HepG2 (cell line): ENCODE data around the gene OPRL1. TPM values are rescaled to one million over a fixed set of nuclear protein-coding genes. Genes with fewer than 3 reads are reported as not detected.

Source experiments
- MTA1 ChIP-seq: sonication (generic); formaldehyde crosslinking; IDR thresholded peaks from 2 replicates; pipeline ENCODE4 v1.4.0; 2020; ENCODE audit warnings: missing genetic modification reagents, mild to moderate bottlenecking, borderline replicate concordance
- NFIC ChIP-seq: IDR thresholded peaks from 2 replicates; pipeline ENCODE4 v1.6.1; 2012; ENCODE audit warnings: mild to moderate bottlenecking, low read length, inconsistent platforms
- POLR2A ChIP-seq, 2 experiments: IDR thresholded peaks; 2 replicates each; pipeline ENCODE4 v1.6.1; 2011; ENCODE audit warnings: low read depth in 2 of 2, low read length in 2 of 2, mild to moderate bottlenecking in 1 of 2, moderate library complexity in 1 of 2; ENCODE audit not compliant: insufficient read depth in 1 of 2
- RBFOX2 ChIP-seq: fragments of 200-400 bp; formaldehyde crosslinking; IDR thresholded peaks from 2 replicates; pipeline ENCODE4 v1.6.1; 2017; ENCODE audit warnings: low read depth, mild to moderate bottlenecking, low read length
- ZNF709 ChIP-seq: sonication (generic); formaldehyde crosslinking; IDR thresholded peaks from 2 replicates; pipeline ENCODE4 v1.5.0; 2020; ENCODE audit warnings: mild to moderate bottlenecking, missing genetic modification reagents
- polyA plus RNA-seq, 8 experiments: library from polyadenylated mRNA; depleted of rRNA in 3 of 8; stranded (reverse) in 7 of 8; unstranded in 1 of 8; fragments of >200 nt; fragmentation: Illumina TruSeq in 4 of 8; extraction: Trizol in 4 of 8; gene quantifications; 2 replicates each; pipeline versions ENCODE4 v1.2.1 to v1.2.3, GENCODE V29; 2011 to 2016; ENCODE audit warnings: low read depth in 4 of 8, missing spikeins in 1 of 8, mixed read lengths in 1 of 8; ENCODE audit not compliant: insufficient read depth in 1 of 8
- total RNA-seq, 5 experiments: library from RNA; depleted of rRNA; stranded (reverse); fragments of >200 nt; fragmentation: Illumina TruSeq; extraction: Trizol; gene quantifications; 2 replicates each; pipeline ENCODE4 v1.2.3, GENCODE V29; 2016; ENCODE audit warnings: low read depth in 1 of 5
- TF ChIP-seq, protein P1 (sequence below): sonication (generic); formaldehyde crosslinking; IDR thresholded peaks from 2 replicates; pipeline ENCODE4 v1.5.0; 2020; ENCODE audit warnings: missing genetic modification reagents
- TF ChIP-seq, protein P2 (sequence below): sonication (generic); formaldehyde crosslinking; IDR thresholded peaks from 2 replicates; pipeline ENCODE4 v1.5.1; 2020; ENCODE audit warnings: mild to moderate bottlenecking, missing genetic modification reagents
- TF ChIP-seq, protein P3 (sequence below): sonication (generic); formaldehyde crosslinking; IDR thresholded peaks from 2 replicates; pipeline ENCODE4 v1.4.0; 2020; ENCODE audit warnings: mild to moderate bottlenecking, missing genetic modification reagents
- TF ChIP-seq, protein P4 (sequence below): sonication (generic); formaldehyde crosslinking; IDR thresholded peaks from 2 replicates; pipeline ENCODE4 v1.5.0; 2020; ENCODE audit warnings: mild to moderate bottlenecking, missing genetic modification reagents, moderate library complexity
- TF ChIP-seq, protein P5 (sequence below): sonication (generic); formaldehyde crosslinking; IDR thresholded peaks from 2 replicates; pipeline ENCODE4 v1.4.0; 2020; ENCODE audit warnings: mild to moderate bottlenecking, missing genetic modification reagents
- TF ChIP-seq, protein P6 (sequence below): sonication (generic); formaldehyde crosslinking; IDR thresholded peaks from 2 replicates; pipeline ENCODE4 v1.5.1; 2020; ENCODE audit warnings: mild to moderate bottlenecking, missing genetic modification reagents, moderate library complexity

The OPRL1 gene
- total and polyA plus RNA-seq, 2 of the 13 experiments (the other 11 are each of a cell fraction or from before 2014, with no cell fraction given) = 0.35 to 0.71 TPM

DNA sequence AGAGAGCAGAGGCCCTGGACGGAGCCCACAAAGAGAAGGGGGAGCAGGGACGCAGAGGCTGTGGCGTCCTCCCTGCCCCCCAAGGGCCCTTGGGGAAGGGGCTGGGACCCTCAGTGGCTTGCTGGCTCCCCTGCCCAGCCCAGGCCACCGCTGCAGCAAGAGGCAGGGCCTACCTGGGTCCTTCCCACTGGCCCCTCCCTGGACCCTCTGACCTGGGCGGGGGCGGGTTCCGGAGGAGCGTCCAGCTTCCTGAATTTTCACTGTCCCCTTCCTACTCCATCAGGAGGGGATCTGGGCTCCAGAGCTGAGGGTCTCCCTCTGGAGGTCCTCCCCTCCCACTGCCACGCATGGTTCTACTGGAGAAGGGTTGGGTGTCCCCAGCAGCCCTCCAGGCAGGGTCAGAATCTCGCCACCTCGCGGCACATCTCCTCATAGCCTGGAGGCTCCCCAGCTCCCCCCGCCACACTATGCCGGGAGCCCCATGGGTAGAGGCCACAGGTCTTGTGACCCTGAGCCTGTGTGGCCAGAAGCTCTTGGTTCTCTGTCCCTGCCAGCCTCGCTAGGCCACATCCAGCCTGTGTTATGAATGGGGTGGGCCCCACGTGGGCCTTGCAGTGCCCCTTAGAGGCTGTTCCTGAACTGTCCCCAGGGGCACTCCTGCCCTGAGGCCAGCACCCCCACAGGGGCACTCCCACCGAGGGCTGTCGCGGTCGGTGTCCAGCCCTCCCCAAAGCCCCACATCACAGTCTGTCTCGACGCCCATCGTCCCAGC, 29.4 kb upstream of the OPRL1 start (continued):
- TF ChIP-seq, protein P1, sequence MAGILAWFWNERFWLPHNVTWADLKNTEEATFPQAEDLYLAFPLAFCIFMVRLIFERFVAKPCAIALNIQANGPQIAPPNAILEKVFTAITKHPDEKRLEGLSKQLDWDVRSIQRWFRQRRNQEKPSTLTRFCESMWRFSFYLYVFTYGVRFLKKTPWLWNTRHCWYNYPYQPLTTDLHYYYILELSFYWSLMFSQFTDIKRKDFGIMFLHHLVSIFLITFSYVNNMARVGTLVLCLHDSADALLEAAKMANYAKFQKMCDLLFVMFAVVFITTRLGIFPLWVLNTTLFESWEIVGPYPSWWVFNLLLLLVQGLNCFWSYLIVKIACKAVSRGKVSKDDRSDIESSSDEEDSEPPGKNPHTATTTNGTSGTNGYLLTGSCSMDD = no peak
- TF ChIP-seq, protein P2, sequence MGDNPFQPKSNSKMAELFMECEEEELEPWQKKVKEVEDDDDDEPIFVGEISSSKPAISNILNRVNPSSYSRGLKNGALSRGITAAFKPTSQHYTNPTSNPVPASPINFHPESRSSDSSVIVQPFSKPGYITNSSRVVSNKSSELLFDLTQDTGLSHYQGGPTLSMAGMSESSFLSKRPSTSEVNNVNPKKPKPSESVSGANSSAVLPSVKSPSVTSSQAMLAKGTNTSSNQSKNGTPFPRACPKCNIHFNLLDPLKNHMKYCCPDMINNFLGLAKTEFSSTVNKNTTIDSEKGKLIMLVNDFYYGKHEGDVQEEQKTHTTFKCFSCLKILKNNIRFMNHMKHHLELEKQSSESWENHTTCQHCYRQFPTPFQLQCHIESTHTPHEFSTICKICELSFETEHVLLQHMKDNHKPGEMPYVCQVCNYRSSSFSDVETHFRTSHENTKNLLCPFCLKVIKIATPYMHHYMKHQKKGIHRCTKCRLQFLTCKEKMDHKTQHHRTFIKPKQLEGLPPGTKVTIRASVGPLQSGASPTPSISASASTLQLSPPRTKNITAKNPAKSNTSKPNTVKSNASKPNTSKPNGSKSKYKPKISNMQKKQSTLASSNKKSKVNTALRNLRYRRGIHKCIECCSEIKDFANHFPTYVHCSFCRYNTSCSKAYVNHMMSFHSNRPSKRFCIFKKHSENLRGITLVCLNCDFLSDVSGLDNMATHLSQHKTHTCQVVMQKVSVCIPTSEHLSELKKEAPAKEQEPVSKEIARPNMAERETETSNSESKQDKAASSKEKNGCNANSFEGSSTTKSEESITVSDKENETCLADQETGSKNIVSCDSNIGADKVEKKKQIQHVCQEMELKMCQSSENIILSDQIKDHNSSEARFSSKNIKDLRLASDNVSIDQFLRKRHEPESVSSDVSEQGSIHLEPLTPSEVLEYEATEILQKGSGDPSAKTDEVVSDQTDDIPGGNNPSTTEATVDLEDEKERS = no peak
- TF ChIP-seq, protein P3, sequence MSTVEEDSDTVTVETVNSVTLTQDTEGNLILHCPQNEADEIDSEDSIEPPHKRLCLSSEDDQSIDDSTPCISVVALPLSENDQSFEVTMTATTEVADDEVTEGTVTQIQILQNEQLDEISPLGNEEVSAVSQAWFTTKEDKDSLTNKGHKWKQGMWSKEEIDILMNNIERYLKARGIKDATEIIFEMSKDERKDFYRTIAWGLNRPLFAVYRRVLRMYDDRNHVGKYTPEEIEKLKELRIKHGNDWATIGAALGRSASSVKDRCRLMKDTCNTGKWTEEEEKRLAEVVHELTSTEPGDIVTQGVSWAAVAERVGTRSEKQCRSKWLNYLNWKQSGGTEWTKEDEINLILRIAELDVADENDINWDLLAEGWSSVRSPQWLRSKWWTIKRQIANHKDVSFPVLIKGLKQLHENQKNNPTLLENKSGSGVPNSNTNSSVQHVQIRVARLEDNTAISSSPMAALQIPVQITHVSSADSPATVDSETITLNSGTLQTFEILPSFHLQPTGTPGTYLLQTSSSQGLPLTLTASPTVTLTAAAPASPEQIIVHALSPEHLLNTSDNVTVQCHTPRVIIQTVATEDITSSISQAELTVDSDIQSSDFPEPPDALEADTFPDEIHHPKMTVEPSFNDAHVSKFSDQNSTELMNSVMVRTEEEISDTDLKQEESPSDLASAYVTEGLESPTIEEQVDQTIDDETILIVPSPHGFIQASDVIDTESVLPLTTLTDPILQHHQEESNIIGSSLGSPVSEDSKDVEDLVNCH (CRISPR knock-in tag) = no peak
- TF ChIP-seq ZNF709 (no peak), RBFOX2 (peak; percentile 68), NFIC (no peak), MTA1 (CRISPR knock-in tag) (peak; percentile 79; the same call in 1 of the 2 replicates), POLR2A (IDR thresholded peaks at IDR 0.05; ENCODE audit: insufficient read depth in 1 of 2, low read depth in 2 of 2, low read length in 2 of 2) (peak in 1 of 2 experiments; percentile 48; a peak in 1 of 4 replicates)
- TF ChIP-seq, protein P4, sequence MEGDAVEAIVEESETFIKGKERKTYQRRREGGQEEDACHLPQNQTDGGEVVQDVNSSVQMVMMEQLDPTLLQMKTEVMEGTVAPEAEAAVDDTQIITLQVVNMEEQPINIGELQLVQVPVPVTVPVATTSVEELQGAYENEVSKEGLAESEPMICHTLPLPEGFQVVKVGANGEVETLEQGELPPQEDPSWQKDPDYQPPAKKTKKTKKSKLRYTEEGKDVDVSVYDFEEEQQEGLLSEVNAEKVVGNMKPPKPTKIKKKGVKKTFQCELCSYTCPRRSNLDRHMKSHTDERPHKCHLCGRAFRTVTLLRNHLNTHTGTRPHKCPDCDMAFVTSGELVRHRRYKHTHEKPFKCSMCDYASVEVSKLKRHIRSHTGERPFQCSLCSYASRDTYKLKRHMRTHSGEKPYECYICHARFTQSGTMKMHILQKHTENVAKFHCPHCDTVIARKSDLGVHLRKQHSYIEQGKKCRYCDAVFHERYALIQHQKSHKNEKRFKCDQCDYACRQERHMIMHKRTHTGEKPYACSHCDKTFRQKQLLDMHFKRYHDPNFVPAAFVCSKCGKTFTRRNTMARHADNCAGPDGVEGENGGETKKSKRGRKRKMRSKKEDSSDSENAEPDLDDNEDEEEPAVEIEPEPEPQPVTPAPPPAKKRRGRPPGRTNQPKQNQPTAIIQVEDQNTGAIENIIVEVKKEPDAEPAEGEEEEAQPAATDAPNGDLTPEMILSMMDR (CRISPR knock-in tag) = peak; percentile 83
- TF ChIP-seq, protein P5, sequence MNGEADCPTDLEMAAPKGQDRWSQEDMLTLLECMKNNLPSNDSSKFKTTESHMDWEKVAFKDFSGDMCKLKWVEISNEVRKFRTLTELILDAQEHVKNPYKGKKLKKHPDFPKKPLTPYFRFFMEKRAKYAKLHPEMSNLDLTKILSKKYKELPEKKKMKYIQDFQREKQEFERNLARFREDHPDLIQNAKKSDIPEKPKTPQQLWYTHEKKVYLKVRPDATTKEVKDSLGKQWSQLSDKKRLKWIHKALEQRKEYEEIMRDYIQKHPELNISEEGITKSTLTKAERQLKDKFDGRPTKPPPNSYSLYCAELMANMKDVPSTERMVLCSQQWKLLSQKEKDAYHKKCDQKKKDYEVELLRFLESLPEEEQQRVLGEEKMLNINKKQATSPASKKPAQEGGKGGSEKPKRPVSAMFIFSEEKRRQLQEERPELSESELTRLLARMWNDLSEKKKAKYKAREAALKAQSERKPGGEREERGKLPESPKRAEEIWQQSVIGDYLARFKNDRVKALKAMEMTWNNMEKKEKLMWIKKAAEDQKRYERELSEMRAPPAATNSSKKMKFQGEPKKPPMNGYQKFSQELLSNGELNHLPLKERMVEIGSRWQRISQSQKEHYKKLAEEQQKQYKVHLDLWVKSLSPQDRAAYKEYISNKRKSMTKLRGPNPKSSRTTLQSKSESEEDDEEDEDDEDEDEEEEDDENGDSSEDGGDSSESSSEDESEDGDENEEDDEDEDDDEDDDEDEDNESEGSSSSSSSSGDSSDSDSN = peak; percentile 82
- TF ChIP-seq, protein P6, sequence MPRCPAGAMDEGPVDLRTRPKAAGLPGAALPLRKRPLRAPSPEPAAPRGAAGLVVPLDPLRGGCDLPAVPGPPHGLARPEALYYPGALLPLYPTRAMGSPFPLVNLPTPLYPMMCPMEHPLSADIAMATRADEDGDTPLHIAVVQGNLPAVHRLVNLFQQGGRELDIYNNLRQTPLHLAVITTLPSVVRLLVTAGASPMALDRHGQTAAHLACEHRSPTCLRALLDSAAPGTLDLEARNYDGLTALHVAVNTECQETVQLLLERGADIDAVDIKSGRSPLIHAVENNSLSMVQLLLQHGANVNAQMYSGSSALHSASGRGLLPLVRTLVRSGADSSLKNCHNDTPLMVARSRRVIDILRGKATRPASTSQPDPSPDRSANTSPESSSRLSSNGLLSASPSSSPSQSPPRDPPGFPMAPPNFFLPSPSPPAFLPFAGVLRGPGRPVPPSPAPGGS (CRISPR knock-in tag) = no peak; the same call in 1 of the 2 replicates
